Renal pelvis (tissue), 12 donors: Measurements from ENCODE around the gene RGR. TPM values are rescaled to one million over a fixed set of nuclear protein-coding genes. Genes with fewer than 3 reads are reported as not detected.
A peak's percentile ranks its signal among the peaks of the same experiment; 100 is the strongest.

Experiments
- DNase-seq: peaks from one replicate; pipeline ENCODE4 v3.0.0-alpha.2; 2013
- long read RNA-seq, 16 experiments: transcript quantifications; one replicate each; lab custom pipeline, GENCODE V29; 2026
- polyA plus RNA-seq, 3 donors: library from polyadenylated mRNA; unstranded; fragments of 120-200 nt; gene quantifications; one replicate each; pipeline ENCODE4 v1.2.1, GENCODE V29; 2013; ENCODE audit not compliant: insufficient read length in 3 of 3

RGR gene
- polyA plus RNA-seq: under 1 TPM in 1 of 3 donors, not detected in 2; 0.10 TPM
- long read RNA-seq, donor 1: 0 reads
- long read RNA-seq, donor 2: 0 reads
- long read RNA-seq, donor 3: 0 reads
- long read RNA-seq, donor 4: 0 reads
- long read RNA-seq, donor 5: 0 reads
- long read RNA-seq, donor 6: 0 reads
- long read RNA-seq, donor 7: 0 reads
- long read RNA-seq, donor 8: 0 reads
- long read RNA-seq, donor 9: 0 reads
- long read RNA-seq, donor 10: 0 reads
- long read RNA-seq, donor 11: 0 reads
- long read RNA-seq, donor 12: 0 reads
- long read RNA-seq, donor 13: 0 reads
- long read RNA-seq, donor 14: 0 reads
- long read RNA-seq, donor 15: 0 reads
- long read RNA-seq, donor 16: 0 reads

- no peak for DNase-seq
Observed at GRCh38 chr10:84244651-84245270, at the start of gene RGR. TSS of gene RGR (plus strand) at chr10:84245053. CDS start at chr10:84245091, 38 bp downstream.

- DNase-seq: no peak
Observed at GRCh38 chr10:84196083-84196482, 48.8 kb upstream of the RGR start.

GRCh38 chr10:84196941-84197340, 47.9 kb upstream of the RGR start:
- no peak for DNase-seq

- no peak for DNase-seq
Observed at GRCh38 chr10:84197643-84198042, 47.2 kb upstream of the RGR start.

GRCh38 chr10:84198206-84198915, 46.5 kb upstream of the RGR start:
- no peak for DNase-seq

GRCh38 chr10:84200537-84201243, 44.2 kb upstream of the RGR start:
- no peak for DNase-seq

GRCh38 chr10:84201244-84201606, 43.6 kb upstream of the RGR start:
- no peak for DNase-seq

GRCh38 chr10:84201682-84202081, 43.2 kb upstream of the RGR start:
- no peak for DNase-seq

- DNase-seq: no peak
Observed at GRCh38 chr10:84202349-84202748, 42.5 kb upstream of the RGR start.

GRCh38 chr10:84204122-84204521, 40.7 kb upstream of the RGR start:
- DNase-seq: no peak

GRCh38 chr10:84204610-84205009, 40.2 kb upstream of the RGR start:
- DNase-seq: no peak

- peak; percentile 15 for DNase-seq
Observed at GRCh38 chr10:84205049-84205852, 39.6 kb upstream of the RGR start.

- DNase-seq: no peak
Observed at GRCh38 chr10:84205853-84206525, 38.9 kb upstream of the RGR start.

- no peak for DNase-seq
Observed at GRCh38 chr10:84208023-84208422, 36.8 kb upstream of the RGR start.

- no peak for DNase-seq
Observed at GRCh38 chr10:84211566-84211965, 33.3 kb upstream of the RGR start.

GRCh38 chr10:84212014-84212413, 32.8 kb upstream of the RGR start:
- DNase-seq: no peak

- no peak for DNase-seq
Observed at GRCh38 chr10:84213076-84213475, 31.8 kb upstream of the RGR start.

- no peak for DNase-seq
Observed at GRCh38 chr10:84214046-84214572, 30.7 kb upstream of the RGR start.

GRCh38 chr10:84214612-84215235, 30.1 kb upstream of the RGR start:
- DNase-seq: no peak

GRCh38 chr10:84216834-84217233, 28.0 kb upstream of the RGR start:
- DNase-seq: no peak
